Tongue (tissue), 2 donors: Measurements from ENCODE around the gene MNT. TPM values are rescaled to one million over a fixed set of nuclear protein-coding genes. Genes with fewer than 3 reads are reported as not detected.

Experiments
- DNase-seq: peaks from one replicate; pipeline ENCODE4 v3.0.0-alpha.2; 2015
- total RNA-seq: library from RNA; depleted of rRNA; stranded (reverse); fragments of >200 nt; gene quantifications from one replicate; pipeline ENCODE4 v1.2.3, GENCODE V29; 2014

MNT gene
- total RNA-seq, 1 donor from 2014 or later: 10.2 TPM

- no peak for DNase-seq
Measured at GRCh38 chr17:2415081-2415480, 14.2 kb upstream of the MNT start.

GRCh38 chr17:2414446-2415064 lies 13.7 kb upstream of the MNT start:
- no peak for DNase-seq

- no peak for DNase-seq
Measured at GRCh38 chr17:2412561-2413021, 11.7 kb upstream of the MNT start.

- DNase-seq: no peak
Measured at GRCh38 chr17:2410951-2411350, 10.1 kb upstream of the MNT start.

GRCh38 chr17:2406903-2407790 lies 6.3 kb upstream of the MNT start:
- DNase-seq: peak; percentile 66

- no peak for DNase-seq
Measured at GRCh38 chr17:2406271-2406902, 5.5 kb upstream of the MNT start.

GRCh38 chr17:2405247-2405926 lies 4.5 kb upstream of the MNT start:
- no peak for DNase-seq

GRCh38 chr17:2403044-2403443 lies 2.2 kb upstream of the MNT start:
- no peak for DNase-seq

- no peak for DNase-seq
Measured at GRCh38 chr17:2402544-2402943, 1.7 kb upstream of the MNT start.

- DNase-seq: peak; percentile 100
Measured at GRCh38 chr17:2401426-2402221, 764 bp upstream of the MNT start.

- DNase-seq: peak; percentile 60
Measured at GRCh38 chr17:2400474-2400866, 390 bp downstream of the MNT start.

GRCh38 chr17:2399572-2400473 lies 1.0 kb downstream of the MNT start:
- DNase-seq: peak; percentile 97

GRCh38 chr17:2398655-2399571 lies 1.9 kb downstream of the MNT start:
- peak; percentile 69 for DNase-seq

GRCh38 chr17:2398182-2398581 lies 2.7 kb downstream of the MNT start:
- DNase-seq: no peak

GRCh38 chr17:2397247-2398171 lies 3.4 kb downstream of the MNT start:
- no peak for DNase-seq

- peak; percentile 94 for DNase-seq
Measured at GRCh38 chr17:2396568-2397246, 4.2 kb downstream of the MNT start.

GRCh38 chr17:2396192-2396567 lies 4.7 kb downstream of the MNT start:
- no peak for DNase-seq
